ENCODE results near the gene LDB2. TPM values are rescaled to one million over a fixed set of nuclear protein-coding genes. Genes with fewer than 3 reads are reported as not detected.

The LDB2 gene
- total RNA-seq, 2 donors from 2014 or later: 11.4 to 14.5 TPM

DNA sequence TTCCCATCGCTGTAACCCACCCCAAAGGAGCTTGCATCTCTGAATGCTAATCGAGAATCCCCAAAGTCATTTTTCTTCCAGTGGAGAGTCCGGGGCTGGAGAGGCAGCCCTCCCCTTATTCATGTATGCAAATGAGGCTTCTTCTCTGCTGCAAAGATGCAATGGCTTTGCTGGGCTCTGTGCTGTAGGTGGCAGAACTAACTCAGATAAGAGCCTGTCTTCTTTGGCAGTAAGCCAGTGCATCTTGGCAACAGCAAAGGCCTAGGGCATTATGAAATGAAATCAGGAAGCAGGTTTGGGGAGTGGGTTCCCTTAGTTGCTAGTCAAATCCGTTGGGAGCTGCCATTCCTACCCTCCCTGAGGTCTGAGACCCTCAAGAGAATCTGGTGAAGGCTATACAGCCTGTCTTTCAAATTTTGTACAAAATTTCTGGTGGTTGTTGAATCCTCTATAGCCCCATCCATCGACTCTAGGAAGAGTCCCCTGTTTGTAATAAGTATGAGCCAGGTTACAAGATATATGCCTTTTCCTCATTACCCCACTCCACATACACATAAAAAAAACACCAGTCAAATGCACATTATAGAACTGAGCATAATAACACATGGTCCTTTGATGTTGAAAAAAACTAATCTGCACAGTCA lies 381.5 kb downstream of the LDB2 start:
- H3K27me3 Mint-ChIP-seq (ENCODE audit: insufficient read depth): no peaks in the 10 kb centered on the region
- H3K27me3 ChIP-seq (ENCODE audit: control insufficient read depth, insufficient read depth, low read length, poor library complexity, severe bottlenecking): no peaks in the 10 kb centered on the region
- 78 to 86% methylated on average over 3 to 5 of the region's 5 CpGs for WGBS, 2 experiments (ENCODE audit: insufficient coverage in 1 of 2, insufficient read length in 1 of 2)
- TF ChIP-seq CTCF (conservative IDR thresholded peaks at IDR 0.05): peak; percentile 53
- H3K36me3 Mint-ChIP-seq (ENCODE audit: low read depth): no peaks in the 10 kb centered on the region
- peaks cover 13% of the 10 kb centered on the region for H3K4me1 Mint-ChIP-seq
- H3K9me3 ChIP-seq (ENCODE audit: control insufficient read depth, low read length): no peaks in the 10 kb centered on the region
- H3K27ac ChIP-seq (ENCODE audit: low read depth, low read length): no peak overlapping the region
- H3K9ac ChIP-seq (ENCODE audit: extremely low read depth, low read length, poor library complexity, severe bottlenecking): no peak overlapping the region
- no peaks in the 10 kb centered on the region for H3K36me3 ChIP-seq (ENCODE audit: control insufficient read depth, insufficient read depth, low read length)
- no peak overlapping the region for H3K27ac Mint-ChIP-seq
- no peaks in the 10 kb centered on the region for H3K4me1 ChIP-seq (ENCODE audit: control insufficient read depth, insufficient read depth, low read length)
- no peak overlapping the region for H3K4me3 ChIP-seq (ENCODE audit: low read length)
- H3K9me3 Mint-ChIP-seq: no peaks in the 10 kb centered on the region
- no peak overlapping the region for H3K4me3 Mint-ChIP-seq
- peak; percentile 51 for DNase-seq

GRCh38 chr4:16513876-16514275 lies 384.6 kb downstream of the LDB2 start:
- Mint-ChIP-seq H3K36me3 (ENCODE audit: low read depth) (peaks cover 3% of the 10 kb centered on the region), H3K27ac (no peak overlapping the region), H3K4me1 (peaks cover 8% of the 10 kb centered on the region), H3K27me3 (ENCODE audit: insufficient read depth) (no peaks in the 10 kb centered on the region), H3K9me3 (peaks cover 10% of the 10 kb centered on the region), H3K4me3 (no peak overlapping the region)
- H3K4me3 ChIP-seq (ENCODE audit: low read length): no peak overlapping the region
- no peak for TF ChIP-seq CTCF (conservative IDR thresholded peaks at IDR 0.05)
- H3K27me3 ChIP-seq (ENCODE audit: control insufficient read depth, insufficient read depth, low read length, poor library complexity, severe bottlenecking): no peaks in the 10 kb centered on the region
- H3K9ac ChIP-seq (ENCODE audit: extremely low read depth, low read length, poor library complexity, severe bottlenecking): no peak overlapping the region
- 94 to 100% methylated on average over 2 of the region's 2 CpGs for WGBS, 2 experiments (ENCODE audit: insufficient coverage in 1 of 2, insufficient read length in 1 of 2)
- peaks cover 16% of the 10 kb centered on the region for H3K9me3 ChIP-seq (ENCODE audit: control insufficient read depth, low read length)
- no peak for DNase-seq
- H3K36me3 ChIP-seq (ENCODE audit: control insufficient read depth, insufficient read depth, low read length): no peaks in the 10 kb centered on the region
- H3K27ac ChIP-seq (ENCODE audit: low read depth, low read length): no peak overlapping the region
- no peaks in the 10 kb centered on the region for H3K4me1 ChIP-seq (ENCODE audit: control insufficient read depth, insufficient read depth, low read length)

DNA sequence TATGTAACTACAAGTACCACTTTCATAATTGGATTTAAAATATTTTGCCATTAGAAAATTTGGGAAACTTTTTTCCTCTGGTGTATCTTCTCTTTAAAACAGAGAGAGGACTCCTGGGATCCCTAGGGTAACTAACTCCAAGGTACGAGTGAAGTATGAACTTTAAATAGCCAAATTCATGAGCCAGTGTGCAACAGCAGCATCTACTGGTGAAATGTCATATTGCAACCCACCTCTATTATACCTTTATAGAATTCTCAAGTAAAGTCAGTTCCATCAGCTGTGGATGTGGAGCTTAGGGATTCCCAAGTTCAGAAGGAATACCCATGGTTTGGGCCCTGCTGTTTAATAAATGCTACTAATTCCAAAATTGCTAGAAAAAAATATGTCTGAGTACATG lies 389.5 kb downstream of the LDB2 start:
- Mint-ChIP-seq H3K27me3 (ENCODE audit: insufficient read depth) (no peaks in the 10 kb centered on the region), H3K4me3 (no peak overlapping the region), H3K4me1 (peaks cover 10% of the 10 kb centered on the region), H3K36me3 (ENCODE audit: low read depth) (peaks cover 12% of the 10 kb centered on the region), H3K9me3 (peaks cover 16% of the 10 kb centered on the region), H3K27ac (no peak overlapping the region)
- Histone ChIP-seq H3K4me1 (ENCODE audit: control insufficient read depth, insufficient read depth, low read length) (no peaks in the 10 kb centered on the region), H3K27me3 (ENCODE audit: control insufficient read depth, insufficient read depth, low read length, poor library complexity, severe bottlenecking) (no peaks in the 10 kb centered on the region), H3K27ac (ENCODE audit: low read depth, low read length) (no peak overlapping the region), H3K9ac (ENCODE audit: extremely low read depth, low read length, poor library complexity, severe bottlenecking) (no peak overlapping the region), H3K9me3 (ENCODE audit: control insufficient read depth, low read length) (peaks cover 17% of the 10 kb centered on the region), H3K4me3 (ENCODE audit: low read length) (no peak overlapping the region), H3K36me3 (ENCODE audit: control insufficient read depth, insufficient read depth, low read length) (no peaks in the 10 kb centered on the region)
- 60 to 94% methylated on average over 1 of the region's 1 CpG for WGBS, 2 experiments (ENCODE audit: insufficient coverage in 1 of 2, insufficient read length in 1 of 2)
- peak; percentile 71 for TF ChIP-seq CTCF (conservative IDR thresholded peaks at IDR 0.05)
- no peak for DNase-seq
